Ovary (tissue), 9 donors: ENCODE results near the gene FBXL7. TPM values are rescaled to one million over a fixed set of nuclear protein-coding genes. Genes with fewer than 3 reads are reported as not detected.
A peak's percentile ranks its signal among the peaks of the same experiment; 100 is the strongest.

ENCODE experiments used
- DNase-seq, 5 donors: peaks; one replicate each; pipeline ENCODE4 v3.0.0-alpha.2; 2019 to 2020
- H3K27ac ChIP-seq, 2 donors: fragments of 200-600 bp; one replicate each; pipeline versions ENCODE4 v1.5.1 to v1.8.0; 2019 to 2022
- H3K27me3 ChIP-seq: fragments of 200-600 bp; one replicate; pipeline ENCODE4 v1.8.0; 2022
- H3K36me3 ChIP-seq: fragments of 200-600 bp; sonication (generic); one replicate; pipeline ENCODE4 v1.5.1; 2019
- H3K4me1 ChIP-seq: one replicate; pipeline ENCODE4 v1.8.1; 2013; ENCODE audit warnings: mild to moderate bottlenecking, moderate library complexity; ENCODE audit not compliant: insufficient read depth
- H3K4me3 ChIP-seq: fragments of 200-600 bp; sonication (generic); one replicate; pipeline ENCODE4 v1.5.1; 2017
- H3K9me3 ChIP-seq, 2 donors: fragments of 200-600 bp in 1 of 2; sonication (generic) in 1 of 2; one replicate each; pipeline versions ENCODE4 v1.5.1 to v1.8.1; 2013 to 2019; ENCODE audit warnings: mild to moderate bottlenecking in 1 of 2, moderate library complexity in 1 of 2
- CTCF ChIP-seq, 3 donors: fragments of 450-650 bp in 2 of 3; fragments of 200-600 bp in 1 of 3; IDR thresholded peaks; one replicate each; pipeline versions ENCODE4 v1.5.1 to v1.8.0; 2016 to 2022; ENCODE audit warnings: antibody characterized with exemption in 3 of 3, mild to moderate bottlenecking in 1 of 3
- EP300 ChIP-seq: sonication (generic); formaldehyde crosslinking; IDR thresholded peaks from one replicate; pipeline ENCODE4 v1.6.1; 2017; ENCODE audit warnings: antibody characterized with exemption
- POLR2A ChIP-seq: fragments of 450-650 bp; IDR thresholded peaks from one replicate; pipeline ENCODE4 v1.6.1; 2017; ENCODE audit warnings: antibody characterized with exemption, mild to moderate bottlenecking, moderate library complexity
- WGBS, 3 donors: extraction: QIAGEN DNeasy Blood & Tissue Kit in 1 of 3; methylation state at CpG; one replicate each; pipeline versions ENCODE4 v1.1.5 to v1.1.7; 2013 to 2017; 5-methylcytosine and 5-hydroxymethylcytosine counted together
- intact Hi-C, 4 donors: fragments of 100-400 bp; cut with DNase I; formaldehyde crosslinking; loops; one replicate each; pipeline versions ENCODE4 v1.11.0 to v1.15.1; 2022 to 2023
- polyA plus RNA-seq, 2 donors: library from polyadenylated mRNA; stranded (reverse); fragments of 200-250 nt in 1 of 2; fragments of 350-450 nt in 1 of 2; fragmentation: Illumina TruSeq in 1 of 2; extraction: RNeasy Lipid Tissue Mini Kit (QIAGEN cat#74804) in 1 of 2; gene quantifications; one replicate each; pipeline ENCODE4 v1.2.3, GENCODE V29; 2013 to 2014
- total RNA-seq, 7 donors: library from RNA; depleted of rRNA in 2 of 7; stranded (reverse); fragments of >200 nt in 2 of 7; fragmentation: NEBNext Ultra II Directional in 3 of 7; extraction: Animal tissue kit (Norgen Biotek cat#: 25700) in 3 of 7; gene quantifications; one replicate each; pipeline versions ENCODE4 v1.1.0 to v1.2.4, GENCODE V29; 2016 to 2023
- donor health status: DM: no; HTN: no; CAD: no; lungs with moderate emphysema.
- donor health status: DM: no; HTN: no; CAD: no.
- donor health status: Bipolar disorder and iron deficiency.
- donor health status: DM: yes; HTN: yes; CAD: no.
- donor health status: DM: no; HTN: no; CAD: no.
- donor health status: DM: yes; HTN: yes; CAD: no.

Gene FBXL7
- total and polyA plus RNA-seq, 9 donors, result 21.1 to 40.9 (median 29.2) TPM

GRCh38 chr5:15489571-15490235, 10.3 kb upstream of the FBXL7 start:
- TF ChIP-seq CTCF (IDR thresholded peaks at IDR 0.05), result no peak
- no peak for TF ChIP-seq POLR2A
- TF ChIP-seq EP300, result no peak
- H3K9me3 ChIP-seq, result no peaks in the 10 kb centered on the region
- no peaks in the 10 kb centered on the region for H3K27me3 ChIP-seq
- H3K36me3 ChIP-seq, result no peaks in the 10 kb centered on the region
- WGBS, 3 donors, result 50 to 54% (median 54%) methylated on average over 5 of the region's 5 CpGs
- H3K27ac ChIP-seq, result no peak overlapping the region
- H3K4me3 ChIP-seq, result no peak overlapping the region
- intact Hi-C loops, result no loop called here
- H3K4me1 ChIP-seq, result no peaks in the 10 kb centered on the region
- no peak for DNase-seq

GRCh38 chr5:15492545-15492944, 7.4 kb upstream of the FBXL7 start:
- intact Hi-C loops, result no loop called here
- Histone ChIP-seq H3K9me3 (no peaks in the 10 kb centered on the region), H3K4me3 (no peak overlapping the region), H3K4me1 (peaks cover 2% of the 10 kb centered on the region), H3K36me3 (no peaks in the 10 kb centered on the region), H3K27me3 (no peaks in the 10 kb centered on the region), H3K27ac (no peak overlapping the region)
- TF ChIP-seq EP300 (no peak), POLR2A (no peak), CTCF (IDR thresholded peaks at IDR 0.05) (no peak)
- 97 to 100% (median 100%) methylated on average over 1 of the region's 1 CpG for WGBS, 3 donors
- DNase-seq, result no peak

- no peak for DNase-seq
- no peaks in the 10 kb centered on the region for H3K9me3 ChIP-seq
- intact Hi-C loops, result no loop called here
- 89 to 93% (median 91%) methylated on average over 5 of the region's 5 CpGs for WGBS, 3 donors
- no peaks in the 10 kb centered on the region for H3K36me3 ChIP-seq
- H3K27me3 ChIP-seq, result no peaks in the 10 kb centered on the region
- H3K27ac ChIP-seq, result no peak overlapping the region
- TF ChIP-seq EP300 (no peak), POLR2A (no peak), CTCF (IDR thresholded peaks at IDR 0.05) (no peak)
- peaks cover 2% of the 10 kb centered on the region for H3K4me1 ChIP-seq
- H3K4me3 ChIP-seq, result no peak overlapping the region
These were observed 6.5 kb upstream of the FBXL7 start for GRCh38 chr5:15493501-15493900.

- TF ChIP-seq POLR2A, result no peak
- TF ChIP-seq EP300, result no peak
- TF ChIP-seq CTCF (IDR thresholded peaks at IDR 0.05), result no peak
- peaks cover 2% of the 10 kb centered on the region for H3K4me1 ChIP-seq
- DNase-seq, result peak in 2 of 5 donors; percentile 28 to 34
- no peaks in the 10 kb centered on the region for H3K9me3 ChIP-seq
- no peaks in the 10 kb centered on the region for H3K36me3 ChIP-seq
- no peaks in the 10 kb centered on the region for H3K27me3 ChIP-seq
- intact Hi-C loops, result no loop called here
- WGBS, 3 donors, result 9 to 26% (median 13%) methylated on average over 6 of the region's 6 CpGs
- H3K4me3 ChIP-seq, result no peak overlapping the region
- H3K27ac ChIP-seq, result no peak overlapping the region
These were observed 5.0 kb upstream of the FBXL7 start for GRCh38 chr5:15495026-15495425.
